ENCODE measurements around the gene UGT1A7.

GRCh38 chr2:233772153-233772552, 90.5 kb downstream of the UGT1A7 start:
- TF ChIP-seq CTCF (optimal IDR thresholded peaks at IDR 0.05 in 1 of 3, IDR thresholded peaks at IDR 0.05 in 1 of 3, conservative IDR thresholded peaks at IDR 0.05 in 1 of 3; ENCODE audit: extremely low read depth in 1 of 3, insufficient read depth in 2 of 3, low read length in 3 of 3) (no peak), EZH2 (IDR thresholded peaks at IDR 0.05; ENCODE audit: low read length) (no peak)
